GM19035 (cell line): Measurements from ENCODE around the gene BRSK2.
"Not testable (repeated sequence)": the region's sequence is repeated elsewhere in the genome, so short reads cannot be mapped to it uniquely, and the experiment has no call there.

Source experiments
- ATAC-seq: cut with Tn5 transposase; IDR thresholded peaks from one replicate; pipeline ENCODE4 v1.9.1; 2021; ENCODE audit not compliant: unreplicated experiment

The BRSK2 gene

GRCh38 chr11:1353383-1354124 lies 36.2 kb upstream of the BRSK2 start:
- no peak for ATAC-seq

GRCh38 chr11:1354125-1354938 lies 35.4 kb upstream of the BRSK2 start:
- ATAC-seq, result no peak

GRCh38 chr11:1356007-1356435 lies 33.7 kb upstream of the BRSK2 start:
- ATAC-seq, result no peak

DNA sequence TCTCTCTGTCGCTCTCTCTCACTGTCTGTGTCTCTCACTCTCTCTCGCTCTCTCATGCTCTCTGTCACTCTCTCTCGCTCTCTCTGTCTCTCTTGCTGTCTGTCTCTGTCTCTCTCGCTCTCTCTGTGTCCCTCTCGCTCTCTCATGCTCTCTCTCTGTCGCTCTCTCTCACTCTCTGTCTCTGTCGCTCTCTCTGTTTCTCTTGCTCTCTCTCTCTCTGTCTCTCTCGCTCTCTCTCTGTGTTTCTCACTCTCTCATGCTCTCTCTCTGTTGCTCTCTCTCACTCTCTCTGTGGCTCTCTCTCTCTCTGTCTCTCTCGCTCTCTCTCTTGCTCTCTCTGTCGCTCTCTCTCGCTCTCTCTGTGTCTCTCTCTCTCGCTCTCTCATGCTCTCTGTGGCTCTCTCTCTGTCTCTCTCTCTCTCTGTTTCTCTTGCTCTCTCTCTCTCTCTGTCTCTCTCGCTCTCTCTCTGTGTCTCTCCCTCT lies 33.2 kb upstream of the BRSK2 start:
- ATAC-seq, result no peak

GRCh38 chr11:1358286-1358685 lies 31.4 kb upstream of the BRSK2 start:
- no peak for ATAC-seq

DNA sequence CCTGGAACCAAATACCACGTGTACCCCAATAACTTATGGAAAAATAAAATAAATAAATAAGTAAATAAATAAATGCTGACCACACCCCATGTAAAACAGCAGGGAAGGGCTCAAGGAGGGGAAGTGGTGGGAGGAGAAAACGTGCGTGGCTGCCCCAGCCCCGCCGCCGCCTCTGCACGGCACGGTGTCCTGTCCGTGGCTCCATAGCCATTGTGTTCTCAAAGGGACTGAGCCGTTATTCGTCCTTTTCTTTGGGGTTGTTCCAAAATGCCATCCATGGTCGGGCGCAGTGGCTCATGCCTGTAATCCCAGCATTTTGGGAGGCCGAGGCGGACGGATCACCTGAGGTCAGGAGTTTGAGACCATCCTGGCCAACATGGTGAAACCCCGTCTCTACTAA lies 30.8 kb upstream of the BRSK2 start:
- not testable (repeated sequence) for ATAC-seq

DNA sequence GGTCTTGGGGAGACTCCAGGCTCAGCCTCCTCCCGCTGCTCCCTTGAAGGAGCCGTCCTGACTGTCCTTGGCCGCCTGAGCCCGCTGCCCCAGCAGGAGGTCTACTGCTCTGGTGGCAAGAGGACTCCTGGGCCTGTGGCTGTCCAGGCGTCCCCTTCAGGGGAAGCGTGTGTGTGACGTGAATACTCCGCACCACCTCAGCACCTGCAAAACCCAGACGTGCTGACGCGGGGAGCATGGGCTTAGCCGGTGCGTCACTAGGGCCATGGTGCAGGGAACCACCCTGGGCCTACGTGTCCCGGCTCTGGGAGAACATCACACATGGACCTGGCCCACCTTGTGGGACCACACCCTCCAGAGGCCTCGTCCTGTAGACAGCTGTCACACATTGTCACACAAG lies 30.2 kb upstream of the BRSK2 start:
- ATAC-seq, result no peak

DNA sequence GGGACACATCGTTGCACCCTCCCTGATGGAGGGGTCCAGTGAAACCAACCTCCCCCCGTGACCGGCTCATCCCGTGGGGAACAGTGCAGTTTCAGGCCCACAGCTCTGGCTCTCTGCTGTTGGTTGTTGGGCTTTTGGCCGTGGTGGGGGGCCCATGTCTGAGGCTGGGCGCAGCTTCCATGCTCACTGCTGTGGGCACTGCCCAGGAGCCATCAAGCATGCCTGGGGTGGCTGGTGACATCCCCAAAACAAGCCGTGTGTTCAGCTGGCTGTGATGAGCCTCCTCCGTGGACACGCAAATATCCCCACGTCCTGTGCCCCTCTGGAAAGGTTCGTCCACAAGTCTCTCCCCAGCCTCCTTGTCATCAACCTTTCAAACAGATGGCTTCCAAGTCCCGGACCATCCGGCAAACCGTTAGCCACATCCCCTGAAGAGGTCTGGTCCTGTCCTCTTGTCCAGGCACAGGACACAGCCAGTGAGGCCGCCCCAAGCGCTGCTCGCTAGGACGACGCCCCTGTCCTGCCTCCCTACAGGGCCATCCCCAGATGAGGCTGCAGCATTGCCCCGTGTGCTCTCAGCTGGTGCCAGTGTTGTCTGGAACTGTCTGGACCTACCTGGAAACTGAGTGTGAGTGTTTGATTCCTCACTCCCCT lies 29.4 kb upstream of the BRSK2 start:
- no peak for ATAC-seq

DNA sequence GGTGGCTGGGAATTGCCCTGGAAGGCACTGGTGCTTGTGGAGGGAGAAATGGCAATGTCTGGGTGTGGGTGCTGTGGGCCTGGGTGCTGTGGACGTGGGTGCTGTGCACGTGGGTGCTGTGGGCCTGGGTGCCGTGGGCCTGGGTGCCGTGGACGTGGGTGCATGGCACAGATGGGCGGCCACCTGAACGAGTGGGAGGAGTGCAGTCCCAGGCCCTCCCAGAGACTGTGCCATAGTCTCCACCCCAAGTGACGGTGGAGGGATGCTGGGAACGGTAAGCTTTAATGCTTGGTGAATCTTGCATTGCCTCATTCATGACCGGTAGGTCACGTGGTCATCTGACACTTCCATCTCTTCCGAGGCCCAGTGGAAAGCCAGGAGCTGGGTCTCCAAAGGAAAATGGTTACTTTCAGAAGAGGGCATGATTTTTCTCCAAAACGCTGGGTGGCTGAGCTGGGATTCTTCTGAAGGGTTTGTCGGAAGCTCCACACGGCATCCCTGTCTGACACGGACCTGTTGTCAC lies 28.8 kb upstream of the BRSK2 start:
- ATAC-seq, result no peak

GRCh38 chr11:1361882-1362281 lies 27.9 kb upstream of the BRSK2 start:
- no peak for ATAC-seq

GRCh38 chr11:1367721-1368120 lies 22.0 kb upstream of the BRSK2 start:
- no peak for ATAC-seq

DNA sequence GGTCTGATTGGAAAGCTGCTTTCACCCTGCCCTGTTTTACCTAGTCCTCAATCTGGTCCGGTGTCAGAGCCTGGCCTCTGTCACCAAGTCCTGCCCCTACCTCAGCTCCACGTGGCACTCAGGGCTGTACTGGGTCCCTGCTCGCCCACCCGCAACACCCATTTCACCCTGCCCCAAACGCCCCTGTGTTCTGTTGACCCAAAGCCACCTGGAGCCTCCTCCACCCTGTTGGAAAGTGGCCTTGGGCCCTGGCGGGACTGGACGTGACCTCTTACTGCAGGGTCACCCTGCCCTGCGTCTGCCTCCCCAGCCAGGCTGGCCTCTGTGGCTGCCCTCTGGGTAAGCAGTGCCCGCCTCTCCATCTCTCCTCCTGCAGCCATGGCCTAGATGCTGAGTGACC lies 21.5 kb upstream of the BRSK2 start:
- ATAC-seq, result no peak

DNA sequence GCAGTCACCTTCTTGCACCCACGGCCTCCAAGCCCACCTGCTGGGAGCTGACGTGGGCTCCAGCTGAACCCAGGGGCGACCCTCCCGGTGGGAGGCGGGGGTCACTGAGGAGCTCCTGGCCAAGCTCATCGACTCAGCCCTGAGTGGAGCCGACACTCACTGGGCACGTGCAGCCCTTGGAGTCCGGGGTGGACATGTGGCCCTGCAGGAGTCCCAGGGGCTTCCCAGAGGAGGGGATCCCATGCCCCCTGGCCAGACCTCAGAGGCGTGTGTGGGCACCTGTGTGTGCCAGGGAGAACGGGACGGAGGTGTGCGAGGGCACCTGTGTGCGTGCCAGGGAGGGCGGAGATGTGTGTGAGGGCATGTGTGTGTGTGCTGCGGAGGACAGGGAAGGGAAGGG lies 20.8 kb upstream of the BRSK2 start:
- ATAC-seq, result no peak

DNA sequence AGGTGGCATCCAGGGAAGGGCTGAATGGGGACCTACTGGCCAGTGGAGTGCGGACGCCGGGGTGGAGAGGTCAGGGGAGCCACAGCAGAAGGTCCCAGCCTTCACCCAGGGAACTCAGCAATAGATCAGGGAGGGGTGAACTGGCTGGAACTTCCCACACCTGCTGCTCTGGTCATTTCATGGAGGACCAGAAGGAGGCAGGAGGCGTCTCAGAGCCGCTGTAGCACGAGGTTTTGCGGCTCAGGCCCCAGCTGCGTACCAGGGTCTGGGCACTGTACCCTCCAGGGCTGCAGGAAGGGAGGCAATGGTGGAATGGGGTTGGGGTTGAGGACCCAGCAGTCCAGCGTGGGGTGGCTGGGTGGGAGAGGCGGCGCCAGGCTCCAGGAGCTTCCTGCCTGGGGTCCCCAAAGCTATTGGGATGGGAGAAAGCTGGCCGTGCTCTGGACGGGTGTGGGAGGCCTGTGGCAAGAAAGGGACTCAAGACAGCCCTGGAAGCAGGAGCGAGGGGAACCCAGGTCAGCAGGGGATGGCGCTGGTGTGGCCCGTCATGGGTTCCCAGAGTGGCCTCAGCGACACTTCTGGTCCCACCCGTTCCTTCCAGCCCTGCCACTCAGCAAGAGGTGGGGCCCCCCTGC lies 20.2 kb upstream of the BRSK2 start:
- no peak for ATAC-seq

DNA sequence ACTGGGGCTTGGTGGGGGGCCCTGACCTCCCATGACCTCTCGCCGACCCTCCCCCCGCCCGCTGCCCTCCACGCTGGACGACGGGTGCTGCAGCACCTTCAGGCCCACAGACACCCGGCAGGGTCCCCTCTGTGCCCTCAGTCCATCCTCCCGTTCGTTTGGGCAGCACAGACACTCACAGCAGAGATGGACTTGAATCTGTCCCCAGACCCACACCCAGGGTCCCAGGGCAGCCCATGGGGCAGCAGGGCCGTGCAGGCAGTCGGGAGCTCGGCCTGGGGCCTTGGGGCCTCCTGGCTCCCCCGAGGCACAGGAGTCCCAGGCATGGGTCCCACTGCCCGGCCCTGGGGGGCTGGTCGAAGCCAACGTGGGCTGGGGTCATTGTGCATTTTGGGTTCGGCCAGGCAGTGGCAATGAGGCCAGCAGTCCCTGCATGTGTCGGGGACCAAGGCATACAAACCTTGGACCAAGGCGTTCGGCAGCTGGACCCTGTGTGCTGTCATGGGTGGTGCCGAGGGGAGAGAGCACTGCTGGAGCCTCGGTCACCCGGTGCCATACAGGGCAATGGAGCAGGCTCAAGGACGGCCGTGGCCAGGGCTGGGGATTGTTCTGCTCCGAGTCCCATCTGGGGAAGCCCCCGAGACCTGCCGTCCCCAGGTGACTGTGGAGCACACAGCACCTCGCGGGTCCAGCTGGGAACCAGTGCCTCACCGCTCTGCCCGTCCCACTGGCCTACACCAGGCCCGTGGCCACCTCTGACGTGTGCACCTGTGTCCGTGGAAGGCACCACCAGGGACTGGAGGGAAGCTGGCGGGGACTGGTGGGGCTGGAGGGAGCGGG lies 19.3 kb upstream of the BRSK2 start:
- no peak for ATAC-seq

DNA sequence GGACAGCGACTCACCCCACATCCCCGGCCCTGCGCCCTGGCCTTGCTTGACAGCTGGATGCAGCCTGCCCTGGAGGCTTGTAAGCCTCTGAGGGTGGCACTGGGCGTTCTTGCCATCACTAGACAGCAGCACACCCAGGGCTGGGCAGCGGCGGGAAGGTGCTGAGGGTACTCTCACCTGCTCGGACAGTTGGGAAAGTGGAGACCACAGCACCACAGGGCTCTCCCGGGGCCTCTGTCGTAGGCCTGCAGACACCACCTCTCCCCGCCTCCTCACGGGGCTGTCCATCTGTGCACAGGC lies 18.8 kb upstream of the BRSK2 start:
- no peak for ATAC-seq

- no peak for ATAC-seq
Observed at GRCh38 chr11:1371377-1371776, 18.4 kb upstream of the BRSK2 start.

DNA sequence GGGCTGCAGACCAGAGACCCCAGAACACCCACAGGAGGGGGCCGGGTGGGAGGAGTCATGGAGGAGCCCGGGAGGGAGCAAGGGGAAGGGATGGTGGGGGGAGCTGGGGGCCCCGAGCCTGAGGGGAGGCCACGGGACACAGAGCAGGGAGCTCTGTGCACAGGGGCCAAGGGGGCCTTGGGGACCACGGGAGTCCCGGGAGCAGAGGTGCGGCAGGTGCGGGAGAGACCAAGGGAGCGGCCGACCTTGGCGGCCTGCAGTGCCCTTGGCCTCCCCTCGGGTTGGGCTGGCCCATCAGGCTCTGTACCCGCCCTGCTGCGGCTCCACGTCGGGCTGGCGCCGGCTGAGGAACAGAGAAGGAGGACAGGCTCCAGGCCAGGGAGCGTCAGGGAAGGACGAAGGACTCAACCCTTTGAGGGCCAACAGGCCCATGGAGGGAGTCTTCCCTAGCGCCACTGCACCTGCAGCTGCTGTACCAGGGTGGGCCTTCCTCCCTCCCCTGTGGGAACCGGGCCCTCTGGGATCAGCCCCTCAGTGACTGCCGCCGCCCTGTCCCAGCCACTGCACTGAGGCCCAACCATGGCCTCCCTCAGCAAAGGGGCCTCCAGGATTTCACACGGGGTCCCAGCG lies 17.8 kb upstream of the BRSK2 start:
- ATAC-seq, result no peak

DNA sequence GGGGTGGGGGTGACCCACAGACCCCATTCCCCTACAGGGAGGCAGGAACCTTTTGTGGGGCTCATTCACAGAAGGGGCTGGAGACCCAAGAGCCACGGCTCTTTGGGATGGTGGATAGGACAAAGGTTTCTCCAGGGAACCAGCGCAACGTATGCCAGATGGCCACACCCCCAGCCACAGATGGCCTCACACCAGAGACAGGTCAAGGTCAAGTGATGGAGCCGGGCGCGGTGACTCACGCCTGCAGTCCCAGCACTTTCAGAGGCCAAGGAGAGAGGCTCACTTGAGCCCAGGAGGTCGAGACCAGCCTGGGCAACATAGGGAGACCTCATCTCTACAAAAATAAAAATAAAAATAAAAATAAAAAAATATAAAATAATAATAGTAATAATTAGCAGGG lies 17.1 kb upstream of the BRSK2 start:
- ATAC-seq, result no peak
